DMS153 treated with DMSO at 0.1 percent for 48 hours (cell line): Measurements from ENCODE around the gene ZACN.
"Not testable (repeated sequence)": the region's sequence is repeated elsewhere in the genome, so short reads cannot be mapped to it uniquely, and the experiment has no call there.

ENCODE experiments used
- DNase-seq: peaks from one replicate; lab custom pipeline; 2025; ENCODE audit not compliant: unreplicated experiment; lab: John Stamatoyannopoulos, UW

Gene ZACN

DNA sequence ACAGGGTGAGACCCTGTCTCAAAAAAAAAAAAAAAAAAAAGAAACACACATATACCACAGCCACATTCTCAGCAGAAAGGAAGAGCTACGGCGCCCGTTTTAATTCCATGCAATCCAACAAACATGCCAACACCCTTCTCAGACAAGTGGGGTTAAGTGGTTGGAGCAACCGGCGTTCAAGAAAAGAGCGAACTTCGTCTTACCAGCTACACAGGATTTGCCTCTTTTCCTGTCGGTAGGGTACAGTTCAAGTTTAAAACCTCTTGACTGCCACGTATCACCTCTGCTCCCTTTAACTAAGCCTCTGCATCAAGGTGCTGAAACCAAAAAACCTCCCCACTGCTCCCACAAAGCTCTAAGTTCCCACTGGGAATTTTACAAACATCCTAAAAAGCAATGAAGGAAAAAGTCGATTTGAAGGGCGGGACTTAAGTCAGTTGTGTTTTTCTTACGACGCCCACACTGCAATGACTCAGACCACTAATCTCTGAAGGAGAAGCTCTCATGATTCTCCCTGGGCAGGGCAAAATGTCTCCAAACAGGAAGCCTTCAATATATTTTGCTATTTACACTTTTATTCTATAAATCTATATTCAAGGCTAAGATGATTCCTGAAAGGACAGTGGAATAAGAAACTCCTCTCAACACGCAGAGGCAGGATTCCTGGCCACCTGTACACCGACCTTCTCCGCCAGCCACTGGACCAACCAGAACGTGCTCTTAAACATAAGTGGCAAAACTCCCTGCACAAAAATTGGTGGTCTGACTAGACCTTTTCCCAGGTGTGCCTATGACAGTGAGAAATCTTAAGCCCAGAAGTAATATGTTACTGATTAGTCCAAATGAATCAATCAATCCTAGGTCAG is 25.5 kb upstream of the ZACN start:
- DNase-seq: no peak

DNA sequence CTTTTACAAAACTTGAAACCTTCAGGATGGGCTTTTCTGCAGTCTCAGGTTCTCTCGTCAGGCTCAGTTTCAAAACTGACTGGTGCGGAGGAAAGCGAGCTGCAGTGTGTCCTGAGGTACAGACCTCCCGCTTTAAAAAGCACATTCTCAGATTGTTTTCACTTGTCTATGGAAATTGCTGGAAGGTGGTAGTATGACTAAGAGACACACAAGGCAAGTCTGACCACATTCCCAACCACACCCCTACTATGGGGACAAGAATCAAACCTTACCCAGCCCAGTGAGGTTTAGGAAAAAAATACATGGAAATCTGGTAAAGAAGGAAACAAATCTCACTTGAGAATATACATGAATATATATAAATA is 24.9 kb upstream of the ZACN start:
- DNase-seq: no peak

DNA sequence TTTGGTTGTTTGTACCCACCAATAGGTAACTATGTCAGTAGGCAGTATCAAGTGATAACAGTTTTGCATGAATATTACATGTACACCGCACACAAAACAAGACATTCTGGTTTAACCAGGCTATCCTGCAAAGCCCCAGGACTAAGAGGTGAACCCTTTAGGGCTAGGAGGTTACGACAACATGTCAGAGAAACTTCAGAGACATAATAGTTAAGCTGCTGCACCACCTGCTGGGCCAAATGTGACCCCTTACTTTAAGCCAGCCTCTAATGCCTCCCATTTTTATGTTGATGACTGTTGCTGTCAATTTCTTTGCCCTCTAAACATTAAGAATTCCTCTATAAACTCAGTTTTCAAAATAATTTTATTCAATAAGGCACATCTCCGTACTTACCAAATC is 22.1 kb upstream of the ZACN start:
- no peak for DNase-seq

DNA sequence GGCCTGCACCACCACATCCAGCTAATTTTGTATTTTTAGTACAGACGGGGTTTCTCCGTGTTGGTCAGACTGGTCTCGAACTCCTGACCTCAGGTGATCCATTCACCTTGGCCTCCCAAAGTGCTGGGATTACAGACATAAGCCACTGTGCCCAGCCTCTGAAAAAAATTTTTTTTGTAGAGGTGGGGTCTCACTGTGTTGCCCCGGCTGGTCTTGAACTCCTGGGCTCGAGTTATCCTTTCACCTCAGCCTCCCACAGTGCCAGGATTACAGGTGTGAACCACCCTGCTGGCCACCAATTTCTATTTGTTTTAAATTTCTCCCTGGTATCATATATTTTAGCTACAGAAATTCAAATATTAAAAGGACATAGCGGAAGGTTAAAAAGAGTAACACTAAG is 20.7 kb upstream of the ZACN start:
- DNase-seq: not testable (repeated sequence)

DNA sequence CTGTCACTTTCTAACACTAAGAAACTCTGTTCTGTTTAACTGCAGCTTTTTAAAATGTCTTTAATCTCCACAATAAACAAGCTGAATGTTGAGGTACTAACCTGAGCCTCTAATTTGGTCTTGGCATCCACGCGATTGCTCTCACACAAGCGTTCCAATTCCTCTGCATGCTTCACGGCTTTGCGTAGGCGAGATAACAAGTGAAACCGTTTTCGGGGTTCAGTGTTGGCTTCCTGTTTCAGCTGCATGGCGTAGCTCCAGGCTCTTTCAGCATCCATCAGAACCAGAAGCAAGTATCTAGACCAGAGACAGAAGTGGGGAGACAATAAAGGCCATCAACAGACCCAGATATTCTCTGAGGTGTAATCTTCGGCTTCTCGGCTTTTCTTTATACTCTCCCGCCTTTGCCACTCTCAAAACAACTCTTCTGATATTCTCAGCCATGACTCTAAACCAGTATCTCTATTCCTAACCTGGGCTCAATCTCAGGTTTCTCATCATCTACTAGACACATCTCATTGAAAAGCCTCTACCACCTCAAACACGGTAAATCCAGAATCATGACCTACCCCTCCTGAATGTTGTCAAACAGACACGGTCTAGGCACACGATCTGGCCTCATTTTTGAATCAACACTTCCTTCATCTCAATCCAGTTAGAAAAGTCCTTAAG is 15.0 kb upstream of the ZACN start:
- DNase-seq: no peak

DNA sequence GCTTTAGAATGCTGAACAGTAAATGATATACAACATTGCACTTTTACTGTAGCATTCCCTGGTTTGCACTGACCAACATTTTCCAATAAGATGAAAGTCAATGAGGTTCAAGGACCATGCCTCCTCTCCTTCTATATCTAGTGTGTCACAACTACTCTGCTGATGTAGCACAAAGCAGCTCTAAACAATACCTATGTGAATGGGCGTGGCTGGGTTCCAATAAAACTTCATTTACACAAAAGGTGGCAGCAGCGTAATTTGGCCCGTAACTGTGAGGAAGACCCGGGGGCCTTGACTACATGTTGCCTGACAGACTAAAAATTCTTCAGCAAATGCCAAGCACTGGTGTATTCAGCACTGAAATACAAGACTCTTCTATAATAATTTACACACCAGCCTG is 13.2 kb upstream of the ZACN start:
- no peak for DNase-seq

DNA sequence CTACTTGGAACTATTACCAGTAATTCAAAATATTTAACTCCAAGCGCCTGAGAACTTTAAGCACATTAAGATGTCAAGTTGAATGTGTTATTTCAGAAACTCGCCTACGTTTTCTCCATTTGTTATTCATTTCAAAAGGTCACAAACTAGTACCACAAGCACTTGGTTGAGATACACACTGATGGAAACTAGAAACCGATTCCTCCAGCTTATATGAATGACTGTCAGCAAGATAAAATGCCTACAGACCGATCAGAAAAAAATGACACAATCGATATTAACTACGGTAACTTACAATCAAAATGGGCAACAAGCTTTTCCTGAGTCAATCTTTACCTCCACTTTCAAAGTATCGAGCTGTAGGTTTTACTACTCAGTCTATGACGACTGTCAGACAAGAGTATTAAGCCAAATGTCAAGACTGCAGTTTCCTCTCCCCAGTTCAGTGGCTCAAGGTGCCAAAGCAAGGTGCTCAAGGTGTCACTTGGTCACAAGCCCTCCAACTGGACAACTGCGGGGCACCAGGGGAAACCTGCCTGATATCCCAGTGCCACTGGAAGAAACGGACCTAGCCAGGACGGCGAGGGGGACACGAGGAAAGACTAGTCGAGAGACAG is 7.3 kb upstream of the ZACN start:
- no peak for DNase-seq

DNA sequence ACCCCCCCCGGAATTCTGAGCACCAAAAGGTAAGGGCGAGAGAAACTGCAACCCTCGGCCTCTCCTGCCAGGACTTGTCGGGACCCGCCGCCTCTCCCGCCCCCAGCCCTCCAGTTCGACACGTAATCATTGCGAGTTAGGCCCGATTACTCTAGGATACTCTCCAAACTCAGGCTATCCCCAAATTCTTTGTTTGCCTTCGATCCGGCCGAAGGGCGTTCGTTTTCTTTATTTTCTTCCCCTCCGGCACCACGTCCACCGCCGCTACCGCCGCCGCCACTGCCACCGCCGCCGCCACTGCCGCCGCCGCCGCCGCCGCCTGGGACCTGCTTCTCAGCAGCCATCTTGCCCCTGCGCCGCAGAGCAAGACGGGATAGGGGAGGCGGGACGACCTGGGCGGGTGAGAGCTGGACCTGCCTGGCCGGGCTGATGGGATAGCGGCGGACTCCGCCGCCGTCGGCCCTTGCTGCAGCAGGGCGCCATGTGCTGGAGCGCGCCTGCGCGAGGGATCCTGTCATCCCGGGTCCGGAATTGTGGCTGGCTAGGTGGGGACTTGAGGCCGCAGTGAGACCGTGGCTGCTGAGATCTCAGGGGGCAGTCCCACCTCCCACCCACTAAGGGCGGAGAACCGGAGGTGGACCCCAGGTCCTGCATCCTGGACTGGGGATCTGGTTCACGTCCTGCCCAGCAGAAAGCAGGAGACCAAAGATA is 6.7 kb upstream of the ZACN start, which contains the start of gene SRP68:
TSS of gene SRP68 (minus strand) at position 370 of the 711 bp plus-strand sequence. CDS start at position 344, 26 bp downstream.
- peak; percentile 81 for DNase-seq

DNA sequence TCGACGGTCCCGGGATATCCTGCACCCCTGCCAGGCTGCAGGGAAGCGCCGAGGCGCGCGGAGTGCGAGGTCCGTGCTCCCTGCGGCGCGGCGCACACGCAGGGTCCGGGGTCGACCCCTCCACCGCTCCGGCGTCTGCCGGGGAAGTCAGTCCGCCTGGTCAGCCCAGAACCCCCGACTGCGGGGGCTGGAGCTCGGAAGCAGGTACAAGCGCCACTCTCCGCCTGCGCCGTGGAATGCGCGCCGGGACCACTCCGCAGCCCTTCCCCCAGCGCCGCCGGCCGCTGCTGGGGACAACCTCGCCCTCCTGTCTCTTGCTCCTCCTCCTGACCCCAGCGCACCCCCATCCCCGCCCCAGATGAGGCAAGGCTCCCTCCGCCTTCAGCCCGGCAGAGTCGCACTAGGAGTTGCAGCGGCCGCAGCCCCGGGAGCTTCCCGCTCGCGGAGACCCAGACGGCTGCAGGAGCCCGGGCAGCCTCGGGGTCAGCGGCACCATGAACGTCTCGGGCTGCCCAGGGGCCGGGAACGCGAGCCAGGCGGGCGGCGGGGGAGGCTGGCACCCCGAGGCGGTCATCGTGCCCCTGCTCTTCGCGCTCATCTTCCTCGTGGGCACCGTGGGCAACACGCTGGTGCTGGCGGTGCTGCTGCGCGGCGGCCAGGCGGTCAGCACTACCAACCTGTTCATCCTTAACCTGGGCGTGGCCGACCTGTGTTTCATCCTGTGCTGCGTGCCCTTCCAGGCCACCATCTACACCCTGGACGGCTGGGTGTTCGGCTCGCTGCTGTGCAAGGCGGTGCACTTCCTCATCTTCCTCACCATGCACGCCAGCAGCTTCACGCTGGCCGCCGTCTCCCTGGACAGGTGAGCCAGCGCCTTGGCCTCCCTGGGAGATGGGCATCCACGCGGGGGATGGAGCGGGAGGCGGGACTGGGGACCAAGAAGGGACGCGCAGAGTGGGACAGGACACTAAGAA is 4.3 kb upstream of the ZACN start, which contains the start of gene GALR2:
TSS of gene GALR2 (plus strand) at position 392 of the 974 bp plus-strand sequence. CDS start at position 495, 103 bp downstream.
- no peak for DNase-seq

DNA sequence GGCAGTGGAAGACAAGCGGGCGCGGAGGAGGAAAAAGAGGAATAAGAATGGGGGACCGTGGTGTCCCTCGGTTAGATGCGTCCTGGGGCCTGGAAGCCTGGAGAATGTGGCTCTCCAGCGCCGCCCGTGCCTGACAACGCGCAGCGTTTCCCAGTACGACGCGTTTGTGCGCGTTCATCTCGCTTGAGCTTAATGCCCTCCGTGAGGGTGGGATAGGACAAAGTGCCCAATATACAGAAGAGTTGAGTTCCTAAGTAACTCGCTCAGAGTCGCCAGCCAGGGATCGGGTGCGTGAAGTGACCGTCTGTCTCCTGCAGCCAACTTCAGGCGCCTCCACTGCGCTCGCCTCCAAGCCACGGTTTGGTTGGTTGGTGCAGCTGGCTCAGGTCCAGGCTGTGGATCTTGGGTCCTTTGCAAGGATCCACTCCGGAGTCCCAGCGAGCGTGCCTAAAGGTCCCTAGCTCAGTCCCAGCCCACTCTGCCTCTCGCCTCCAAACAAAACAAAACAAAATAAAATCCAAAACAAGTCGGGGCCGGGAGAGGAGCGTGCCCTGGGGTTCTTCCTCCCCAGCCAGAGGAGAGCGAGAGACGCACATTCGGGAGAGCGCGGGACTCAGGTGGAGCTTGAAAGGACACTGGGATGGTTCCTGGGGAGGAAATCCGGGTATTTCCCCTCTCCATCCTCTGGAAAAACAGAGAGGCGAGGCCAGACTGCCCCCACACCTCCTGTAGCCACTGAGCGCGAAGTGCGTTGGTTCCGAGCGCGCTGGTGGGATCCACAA is 3.4 kb upstream of the ZACN start:
- DNase-seq: no peak

DNA sequence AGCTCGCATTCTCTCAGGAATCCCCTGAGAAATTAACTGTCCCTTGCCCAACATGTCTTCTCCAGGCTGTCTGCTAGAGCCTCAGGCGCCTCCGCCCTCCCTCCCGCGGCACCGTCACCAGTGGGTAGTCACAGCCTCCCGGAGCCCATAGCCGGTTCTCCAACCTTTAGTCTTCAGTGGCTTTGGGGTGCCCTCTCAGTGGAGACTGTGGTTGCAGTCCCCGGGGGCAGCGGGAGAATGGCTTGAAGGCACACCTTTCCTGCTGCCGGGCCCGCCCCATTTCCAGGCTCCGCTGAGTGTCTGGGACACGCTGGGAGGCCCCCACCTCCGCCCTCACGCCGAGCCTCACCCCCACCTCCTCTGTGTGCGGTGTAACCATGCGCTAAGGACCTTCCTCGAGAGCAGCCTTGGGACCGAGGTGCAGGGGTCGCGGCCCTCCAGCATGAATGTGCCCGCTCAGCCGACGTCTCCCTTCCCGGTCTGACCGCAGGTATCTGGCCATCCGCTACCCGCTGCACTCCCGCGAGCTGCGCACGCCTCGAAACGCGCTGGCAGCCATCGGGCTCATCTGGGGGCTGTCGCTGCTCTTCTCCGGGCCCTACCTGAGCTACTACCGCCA is 2.7 kb upstream of the ZACN start:
- DNase-seq: no peak

DNA sequence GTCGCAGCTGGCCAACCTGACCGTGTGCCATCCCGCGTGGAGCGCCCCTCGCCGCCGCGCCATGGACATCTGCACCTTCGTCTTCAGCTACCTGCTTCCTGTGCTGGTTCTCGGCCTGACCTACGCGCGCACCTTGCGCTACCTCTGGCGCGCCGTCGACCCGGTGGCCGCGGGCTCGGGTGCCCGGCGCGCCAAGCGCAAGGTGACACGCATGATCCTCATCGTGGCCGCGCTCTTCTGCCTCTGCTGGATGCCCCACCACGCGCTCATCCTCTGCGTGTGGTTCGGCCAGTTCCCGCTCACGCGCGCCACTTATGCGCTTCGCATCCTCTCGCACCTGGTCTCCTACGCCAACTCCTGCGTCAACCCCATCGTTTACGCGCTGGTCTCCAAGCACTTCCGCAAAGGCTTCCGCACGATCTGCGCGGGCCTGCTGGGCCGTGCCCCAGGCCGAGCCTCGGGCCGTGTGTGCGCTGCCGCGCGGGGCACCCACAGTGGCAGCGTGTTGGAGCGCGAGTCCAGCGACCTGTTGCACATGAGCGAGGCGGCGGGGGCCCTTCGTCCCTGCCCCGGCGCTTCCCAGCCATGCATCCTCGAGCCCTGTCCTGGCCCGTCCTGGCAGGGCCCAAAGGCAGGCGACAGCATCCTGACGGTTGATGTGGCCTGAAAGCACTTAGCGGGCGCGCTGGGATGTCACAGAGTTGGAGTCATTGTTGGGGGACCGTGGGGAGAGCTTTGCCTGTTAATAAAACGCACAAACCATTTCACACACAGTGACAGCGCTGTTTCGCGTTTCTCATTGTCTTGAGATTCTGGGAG is 2.0 kb upstream of the ZACN start:
- DNase-seq: no peak

DNA sequence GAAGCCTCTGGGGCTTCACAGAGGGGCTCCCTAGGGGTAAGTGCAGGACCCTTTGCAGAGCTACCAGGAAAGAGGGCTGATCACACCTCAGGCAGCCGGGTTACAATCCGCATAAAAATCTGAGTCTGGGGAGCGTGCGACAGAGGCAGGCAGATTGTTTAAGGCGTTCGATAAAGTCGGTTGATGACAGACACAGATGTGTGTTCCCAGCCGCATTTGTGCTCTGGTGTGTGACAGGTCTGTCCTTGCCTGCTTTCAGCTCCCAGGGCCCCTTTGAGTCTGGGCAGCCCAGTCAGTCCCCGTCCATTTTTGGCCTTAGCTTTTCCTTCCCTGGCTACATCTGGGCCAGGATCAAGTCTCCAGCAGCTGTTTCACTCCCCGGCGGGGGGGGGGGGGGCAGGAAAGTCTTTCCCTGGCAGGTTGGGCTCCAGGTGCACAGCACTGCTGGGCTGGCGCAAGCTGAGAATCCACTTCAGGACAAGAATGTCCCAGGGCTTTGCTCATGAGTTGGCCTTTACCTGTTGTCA is 1.3 kb upstream of the ZACN start:
- no peak for DNase-seq

DNA sequence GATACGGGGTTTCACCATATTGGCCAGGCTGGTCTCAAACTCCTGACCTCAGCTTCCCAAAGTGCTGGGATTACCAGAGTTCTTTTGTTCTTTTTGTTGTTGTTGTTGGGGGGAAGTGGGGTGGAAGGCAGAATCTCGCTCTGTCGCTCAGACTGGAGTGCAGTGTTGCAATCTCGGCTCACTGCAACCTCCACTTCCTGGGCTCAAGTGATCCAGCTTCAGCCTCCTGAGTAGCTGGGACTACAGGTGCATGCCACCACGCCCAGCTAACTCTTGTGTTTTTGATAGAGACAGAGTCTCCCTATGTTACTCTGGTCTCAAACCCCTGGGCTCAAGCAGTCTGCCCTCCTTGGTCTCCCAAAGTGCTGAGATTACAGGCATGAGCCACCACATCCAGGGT is 612 bp upstream of the ZACN start:
- not testable (repeated sequence) for DNase-seq

DNA sequence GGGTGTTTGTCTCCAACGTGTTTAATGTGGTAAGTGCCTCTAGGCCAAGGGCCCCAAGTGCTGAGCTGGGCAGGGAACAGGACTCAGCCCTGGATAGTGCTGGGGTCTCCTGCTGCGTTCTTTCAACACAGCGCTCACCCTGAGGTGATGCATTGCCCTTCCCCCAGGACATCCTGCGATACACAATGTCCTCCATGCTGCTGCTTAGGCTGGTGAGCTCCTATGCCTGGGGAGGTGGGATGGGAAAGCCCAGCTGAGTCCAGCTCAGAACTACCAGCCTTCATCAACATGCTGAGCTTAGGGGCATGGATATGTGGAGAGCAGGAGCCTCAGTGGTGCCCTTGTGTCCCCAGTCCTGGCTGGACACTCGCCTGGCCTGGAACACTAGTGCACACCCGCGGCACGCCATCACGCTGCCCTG is 563 bp downstream of the ZACN start:
- DNase-seq: no peak

DNA sequence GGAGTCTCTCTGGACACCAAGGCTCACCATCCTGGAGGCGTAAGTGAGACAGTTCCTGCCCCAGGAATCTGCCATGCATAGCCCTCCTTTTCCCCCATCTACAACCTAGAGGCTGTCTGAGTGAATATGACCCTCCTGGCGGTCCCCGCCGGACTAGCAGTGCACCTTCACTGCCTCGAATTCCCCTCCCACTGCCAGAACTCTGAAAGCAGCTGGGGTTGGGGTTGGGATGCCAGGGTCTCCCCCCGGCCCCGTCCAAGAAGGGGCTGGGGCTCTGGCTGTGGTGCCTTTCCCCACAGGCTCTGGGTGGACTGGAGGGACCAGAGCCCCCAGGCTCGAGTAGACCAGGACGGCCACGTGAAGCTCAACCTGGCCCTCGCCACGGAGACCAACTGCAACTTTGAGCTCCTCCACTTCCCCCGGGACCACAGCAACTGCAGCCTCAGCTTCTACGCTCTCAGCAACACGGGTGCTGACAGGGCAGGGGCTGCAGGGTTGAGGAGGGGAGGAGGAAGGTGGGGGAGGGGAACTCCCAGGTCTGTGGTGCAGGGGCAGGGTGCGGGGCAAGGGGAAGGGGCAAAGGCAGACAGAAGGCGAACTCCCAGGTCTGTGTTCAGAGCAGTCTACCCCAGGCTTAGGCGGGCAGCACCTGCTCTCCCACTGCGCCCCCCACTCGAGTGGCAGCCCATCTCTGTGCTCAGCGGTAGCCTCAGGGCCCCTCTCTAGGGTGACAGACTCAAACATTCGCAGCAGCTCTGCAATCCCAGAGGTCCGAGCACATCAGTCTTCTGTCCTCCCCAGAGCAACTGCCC is 1.2 kb downstream of the ZACN start:
- no peak for DNase-seq

DNA sequence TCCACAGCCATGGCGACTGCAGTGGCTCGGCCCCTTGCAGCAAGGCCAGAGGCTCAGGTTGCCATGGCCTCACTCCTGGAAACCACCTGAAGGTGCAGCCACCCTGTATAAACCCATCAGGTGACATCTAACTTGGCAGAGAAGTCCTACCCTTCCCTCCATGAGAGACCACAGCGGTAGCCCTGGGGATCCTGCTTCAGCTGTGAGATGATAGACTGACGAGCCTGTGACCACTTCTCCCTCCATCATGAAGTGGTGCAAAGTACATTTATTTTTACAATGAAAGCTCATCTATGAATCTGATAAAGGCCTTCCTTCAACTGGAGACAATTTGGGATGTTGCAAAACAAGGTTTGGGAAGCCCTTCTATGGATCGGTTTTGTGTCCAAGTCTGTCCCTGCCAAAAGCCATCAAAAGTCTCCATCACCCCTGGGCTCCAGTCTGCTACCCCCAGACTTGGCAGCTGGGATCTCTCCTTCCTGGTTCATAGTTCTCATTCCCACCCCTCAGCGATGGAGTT is 1.8 kb downstream of the ZACN start:
- DNase-seq: no peak
